HUDEP-2 (cell line): ENCODE data around the gene LSM11.

Experiments used
- DNase-seq, 76 experiments: peaks; one replicate each; lab custom pipeline; 2025; ENCODE audit not compliant: unreplicated experiment in 76 of 76; lab: John Stamatoyannopoulos, UW

LSM11 gene

GRCh38 chr5:157732596-157733262 is 10.8 kb upstream of the LSM11 start:
- DNase-seq: peak in 33 of 76 experiments; percentile 2 to 58 (median 32)

DNA sequence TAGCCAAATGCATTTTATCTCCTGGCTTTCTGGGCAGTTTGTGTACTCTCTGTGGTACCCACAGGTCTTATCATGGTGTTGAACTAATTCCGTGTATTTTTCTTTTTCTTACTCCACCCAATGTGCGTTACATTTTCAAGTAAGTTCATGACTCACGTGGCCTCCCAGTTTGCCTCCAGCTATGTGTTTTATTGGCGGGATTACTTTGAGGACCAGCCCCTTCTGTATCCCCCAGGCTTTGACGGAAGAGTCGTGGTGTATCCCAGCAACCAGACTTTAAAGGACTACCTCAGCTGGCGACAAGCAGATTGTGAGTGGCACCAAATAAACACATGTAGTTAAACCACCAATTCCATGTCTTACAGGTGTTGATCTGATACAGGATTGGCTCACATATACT is 9.1 kb upstream of the LSM11 start:
- peak in 2 of 76 experiments; percentile 15 to 16 for DNase-seq

DNA sequence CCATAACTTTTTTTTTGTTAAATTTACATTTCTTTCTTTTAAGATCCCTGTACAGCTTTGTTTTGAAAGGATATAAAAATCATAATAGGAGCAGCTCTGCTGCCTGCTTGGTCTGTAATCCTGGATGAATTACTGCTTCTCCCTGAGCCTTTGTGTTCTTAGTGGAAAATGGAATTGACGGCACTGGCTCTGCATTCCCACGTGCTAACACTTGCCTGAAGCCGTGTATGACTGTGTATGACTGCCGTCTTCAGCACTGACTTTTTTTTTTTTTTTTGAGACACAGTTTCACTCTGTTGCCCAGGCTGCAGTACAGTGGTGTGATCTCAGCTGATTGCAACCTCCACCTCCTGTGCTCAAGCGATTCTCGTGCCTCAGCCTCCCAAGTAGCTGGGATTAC is 7.5 kb upstream of the LSM11 start:
- no peak for DNase-seq

DNA sequence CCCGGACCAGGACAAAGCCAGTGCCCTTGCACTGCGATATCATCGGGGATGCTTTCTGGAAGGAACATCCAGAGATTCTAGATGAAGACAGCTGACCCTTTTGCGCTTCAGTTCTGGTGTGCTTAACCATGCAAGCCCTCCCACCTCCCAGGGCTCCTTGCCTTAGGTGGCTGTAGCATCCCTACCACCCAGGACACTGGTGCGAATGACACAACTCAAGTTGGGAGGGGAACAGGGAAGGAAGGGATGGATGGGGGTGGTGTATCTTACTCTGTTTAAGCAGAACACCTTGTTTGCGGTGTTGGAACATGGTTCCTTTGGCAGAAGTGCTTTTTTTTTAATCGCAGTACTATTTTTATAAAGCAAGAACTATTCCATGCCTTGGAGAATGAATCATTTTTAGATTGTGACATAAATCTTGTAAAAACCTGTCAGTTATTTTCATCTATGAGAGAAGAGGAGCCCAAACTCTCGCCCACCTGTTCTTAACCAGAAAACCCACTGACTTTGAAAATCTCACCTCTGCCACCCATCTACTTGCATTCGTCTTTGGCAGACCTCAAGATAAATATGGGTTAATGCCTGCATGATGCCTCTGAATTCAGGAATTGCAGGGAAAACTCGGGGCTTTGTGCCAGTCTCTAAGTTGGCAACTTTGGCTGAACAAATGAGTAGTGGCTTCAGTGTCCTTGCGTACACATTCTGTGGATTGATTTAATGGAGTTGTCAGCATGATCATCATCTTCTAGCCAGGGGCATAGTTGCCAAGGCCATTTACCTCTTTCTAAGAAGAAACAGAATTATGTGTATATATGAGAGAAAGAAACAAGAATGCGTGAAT is 3.9 kb upstream of the LSM11 start:
- no peak for DNase-seq

DNA sequence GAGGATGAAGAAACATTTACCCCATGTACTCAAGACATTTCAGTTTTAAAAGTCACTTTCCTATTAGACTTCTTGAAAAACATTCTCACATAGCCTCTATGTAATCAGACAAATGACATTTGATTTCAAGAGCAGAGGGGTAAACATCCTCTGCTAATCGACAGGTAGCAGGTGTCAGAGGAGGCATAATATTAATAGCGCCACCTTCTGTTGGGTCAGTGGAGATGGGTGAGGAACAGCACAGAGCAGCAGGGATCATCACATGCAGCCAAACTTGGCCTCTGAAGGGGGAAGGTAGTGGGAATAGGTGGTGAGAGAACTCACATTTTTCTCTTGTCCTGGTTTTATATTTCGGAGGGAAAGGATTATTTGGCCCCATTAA is 3.3 kb upstream of the LSM11 start:
- peak in 22 of 76 experiments; percentile 2 to 39 (median 21) for DNase-seq

DNA sequence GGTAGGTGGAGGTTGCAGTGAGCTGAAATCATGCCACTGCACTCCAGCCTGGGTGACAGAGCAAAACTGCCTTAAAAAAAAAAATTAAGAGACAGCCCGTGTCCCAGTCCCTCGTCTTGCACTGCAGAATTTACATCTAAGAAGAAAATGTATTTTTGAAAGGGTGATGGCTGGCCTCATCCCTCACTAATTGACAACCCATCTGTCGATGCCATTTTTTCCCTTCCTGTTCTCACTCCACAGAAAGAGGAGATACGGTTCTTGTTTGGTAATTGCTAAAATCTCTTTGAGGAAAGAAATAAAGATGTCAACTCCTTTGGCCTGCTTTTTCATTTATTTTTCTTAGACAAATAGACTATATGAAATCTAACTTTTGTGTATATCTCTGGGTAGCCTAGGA is 2.4 kb upstream of the LSM11 start:
- DNase-seq: no peak

GRCh38 chr5:157744051-157745011 is 819 bp downstream of the LSM11 start:
- DNase-seq: peak in 71 of 76 experiments; percentile 3 to 79 (median 52)

GRCh38 chr5:157745041-157745456 is 1.5 kb downstream of the LSM11 start:
- DNase-seq: peak in 9 of 76 experiments; percentile 19 to 59 (median 47)

DNA sequence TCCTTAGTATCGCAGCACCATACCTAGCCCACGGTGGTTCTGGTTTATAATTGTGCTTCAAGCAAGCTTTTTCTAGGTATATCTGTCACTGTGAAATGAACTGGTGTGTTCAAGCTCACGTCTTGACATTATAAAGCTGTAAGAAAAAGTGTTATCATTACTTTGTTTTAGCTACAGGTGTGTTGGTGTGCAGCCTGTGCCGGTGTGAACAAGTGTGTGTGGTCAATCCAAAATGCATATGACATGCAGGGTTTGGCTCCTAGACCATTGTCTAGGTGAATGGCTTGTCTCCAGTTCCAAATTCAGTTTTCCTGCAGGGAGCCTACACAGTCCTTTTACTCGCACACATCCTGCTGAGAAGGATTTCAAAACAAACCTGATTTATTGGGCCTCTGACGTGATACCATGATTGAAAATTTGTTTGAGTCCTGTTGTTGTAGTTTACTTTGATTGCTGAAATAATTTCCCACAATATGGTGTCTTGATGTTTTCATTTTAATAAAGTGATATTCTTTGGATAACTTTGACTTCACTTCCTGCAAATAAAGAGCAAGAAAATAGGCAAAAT is 3.7 kb downstream of the LSM11 start:
- no peak for DNase-seq

- DNase-seq: no peak
These were observed 4.5 kb downstream of the LSM11 start for GRCh38 chr5:157747766-157748700.

DNA sequence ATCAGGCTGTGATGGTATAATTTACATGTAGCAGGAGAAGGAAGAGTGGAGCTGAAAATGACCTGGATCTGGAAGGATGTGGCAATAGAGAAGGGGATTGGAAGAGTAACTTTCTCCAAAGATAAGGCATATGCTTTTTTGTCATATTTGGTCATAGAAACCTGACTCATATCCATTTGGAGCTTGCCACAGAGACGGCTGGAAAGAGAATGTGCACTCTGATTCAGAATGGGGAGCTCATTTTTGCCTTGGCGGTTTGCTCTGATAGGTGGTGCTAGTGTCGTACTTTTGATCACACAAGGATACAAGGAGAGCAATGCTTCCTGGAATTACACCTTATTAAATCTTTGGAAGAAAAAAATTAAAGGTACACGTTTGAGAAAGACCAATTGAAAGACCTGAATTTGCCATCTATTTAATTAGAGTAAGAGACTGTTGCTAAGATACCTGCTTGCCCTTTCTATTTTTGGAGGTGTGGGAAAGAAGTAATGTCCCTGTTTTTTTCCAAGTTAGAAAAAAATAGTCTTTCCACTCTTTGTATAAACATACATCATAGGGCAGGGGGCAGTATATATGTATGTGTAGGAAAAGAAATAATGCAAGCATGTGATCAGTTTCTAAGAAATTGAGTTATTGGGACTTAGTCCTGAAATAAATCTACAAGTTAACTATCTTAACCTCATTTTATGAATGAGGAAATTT is 5.4 kb downstream of the LSM11 start:
- DNase-seq: no peak

- DNase-seq: no peak
These were observed 5.9 kb downstream of the LSM11 start for GRCh38 chr5:157749462-157749799.

GRCh38 chr5:157750320-157750719 is 6.8 kb downstream of the LSM11 start:
- no peak for DNase-seq

- DNase-seq: no peak
These were observed 12.6 kb downstream of the LSM11 start for GRCh38 chr5:157756122-157756521.

DNA sequence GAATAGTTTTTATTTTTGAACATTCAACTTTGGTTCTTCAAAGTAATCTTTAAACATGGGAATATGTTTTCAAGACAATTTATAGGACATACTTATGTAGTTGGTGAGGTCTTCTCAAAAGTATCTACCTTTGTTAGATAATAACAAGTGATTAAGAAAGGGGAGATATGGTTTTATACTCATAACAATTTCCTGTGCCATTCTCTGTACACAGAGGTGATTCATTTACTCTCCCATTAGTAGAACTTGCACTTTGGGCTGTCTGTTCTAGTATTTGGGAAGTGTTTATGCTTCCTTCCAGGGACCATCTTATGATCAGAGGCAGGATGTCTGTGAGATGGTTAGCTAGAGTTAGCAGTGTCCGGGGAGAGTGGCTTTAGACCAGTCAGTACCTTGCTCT is 15.2 kb downstream of the LSM11 start:
- no peak for DNase-seq

- DNase-seq: peak in 34 of 76 experiments; percentile 3 to 66 (median 32)
These were observed 18.4 kb downstream of the LSM11 start for GRCh38 chr5:157761690-157762621.

DNA sequence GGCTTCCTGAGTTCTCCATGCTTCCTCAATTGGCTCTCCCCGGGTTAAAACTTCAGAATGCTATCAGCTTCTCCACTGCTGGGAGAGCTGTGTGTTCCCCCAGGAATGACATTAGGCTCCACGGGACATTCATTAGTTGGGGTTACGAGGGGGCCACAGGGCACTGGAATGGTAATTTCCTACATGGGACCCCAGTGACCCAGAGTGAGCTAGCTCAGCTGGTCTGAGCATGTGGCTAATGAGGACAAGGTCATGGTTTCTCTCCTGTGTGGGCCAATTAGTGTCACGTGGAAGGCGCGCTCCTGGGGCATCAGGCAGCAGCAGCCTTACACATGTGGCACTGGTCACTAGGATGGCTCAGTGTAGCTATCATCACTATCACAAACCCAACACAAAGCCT is 21.0 kb downstream of the LSM11 start:
- DNase-seq: no peak

DNA sequence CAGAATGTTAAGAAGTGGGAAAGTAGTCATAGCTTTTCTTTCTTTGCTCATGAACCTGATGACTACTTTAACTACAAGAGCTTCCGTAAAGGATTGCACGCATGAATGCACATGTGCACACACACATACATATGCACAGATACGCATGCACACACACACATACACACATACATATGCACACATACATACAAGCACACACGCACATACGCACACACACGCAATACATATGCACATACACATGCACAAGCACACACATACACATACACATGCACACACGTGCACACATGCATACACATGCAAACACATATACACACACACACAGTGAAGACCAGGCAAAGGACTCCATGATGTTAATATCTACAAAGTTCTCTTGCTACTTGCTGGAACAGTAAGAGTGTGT is 22.9 kb downstream of the LSM11 start:
- DNase-seq: no peak
